CD14-positive monocyte (primary cell): ENCODE measurements around the gene RAI1. TPM values are rescaled to one million over a fixed set of nuclear protein-coding genes. Genes with fewer than 3 reads are reported as not detected.

ENCODE experiments used
- DNase-seq, 3 donors: peaks; one replicate each; pipeline ENCODE4 v3.0.0-alpha.2; 2011 to 2022
- H2AFZ ChIP-seq: 2 replicates; pipeline ENCODE4 v1.6.0; 2012; ENCODE audit warnings: mild to moderate bottlenecking, low read depth, low read length, inconsistent platforms; ENCODE audit not compliant: insufficient read depth, poor library complexity, severe bottlenecking
- H3K27ac ChIP-seq, 2 donors: 1 replicate in 1 of 2; 2 replicates in 1 of 2; pipeline ENCODE4 v1.5.1; 2012 to 2013; ENCODE audit warnings: low read length in 2 of 2, control low read depth in 1 of 2, inconsistent platforms in 1 of 2, low read depth in 1 of 2, mild to moderate bottlenecking in 1 of 2
- H3K27me3 ChIP-seq, 2 donors: one replicate each; pipeline versions ENCODE4 v1.6.0 to v1.6.1; 2011 to 2013; ENCODE audit warnings: low read length in 2 of 2; ENCODE audit not compliant: control insufficient read depth in 2 of 2, insufficient read depth in 2 of 2
- H3K36me3 ChIP-seq, 2 donors: replicated peaks in 1 of 2; 1 replicate in 1 of 2; 2 replicates in 1 of 2; pipeline versions ENCODE4 v1.5.1 to v1.6.1; 2012 to 2013; ENCODE audit warnings: low read length in 2 of 2, control low read depth in 1 of 2, inconsistent platforms in 1 of 2, mild to moderate bottlenecking in 1 of 2; ENCODE audit not compliant: insufficient read depth in 2 of 2, control insufficient read depth in 1 of 2
- H3K4me1 ChIP-seq, 2 donors: 1 replicate in 1 of 2; 2 replicates in 1 of 2; pipeline versions ENCODE4 v1.5.1 to v1.6.1; 2012 to 2013; ENCODE audit warnings: low read length in 2 of 2, control low read depth in 1 of 2, inconsistent platforms in 1 of 2, mild to moderate bottlenecking in 1 of 2, moderate library complexity in 1 of 2; ENCODE audit not compliant: insufficient read depth in 2 of 2, control insufficient read depth in 1 of 2
- H3K4me2 ChIP-seq: replicated peaks from 2 replicates; pipeline ENCODE3; 2012; ENCODE audit warnings: low read length, moderate library complexity, mild to moderate bottlenecking; ENCODE audit not compliant: poor library complexity, severe bottlenecking; ENCODE audit errors: extremely low read depth
- H3K4me3 ChIP-seq, 3 experiments: fragments of 200-600 bp in 1 of 3; sonication (generic) in 1 of 3; replicated peaks in 1 of 3; 1 replicate in 2 of 3; 2 replicates in 1 of 3; pipeline ENCODE4 v1.5.1; 2011 to 2013; ENCODE audit warnings: low read length in 3 of 3, mild to moderate bottlenecking in 3 of 3, control low read depth in 2 of 3, low read depth in 2 of 3, inconsistent platforms in 1 of 3, moderate library complexity in 1 of 3
- H3K79me2 ChIP-seq: 2 replicates; pipeline ENCODE4 v1.6.0; 2012; ENCODE audit warnings: mild to moderate bottlenecking, control low read depth, inconsistent platforms, low read length, moderate library complexity; ENCODE audit not compliant: insufficient read depth
- H3K9ac ChIP-seq: 2 replicates; pipeline ENCODE4 v1.6.0; 2017; ENCODE audit warnings: low read length, mild to moderate bottlenecking; ENCODE audit not compliant: insufficient read depth, poor library complexity, severe bottlenecking
- H3K9me3 ChIP-seq, 2 donors: replicated peaks in 1 of 2; 1 replicate in 1 of 2; 2 replicates in 1 of 2; pipeline versions ENCODE4 v1.5.1 to v1.6.1; 2012 to 2013; ENCODE audit warnings: low read length in 2 of 2, control low read depth in 1 of 2; ENCODE audit not compliant: control insufficient read depth in 1 of 2, insufficient read depth in 1 of 2
- H4K20me1 ChIP-seq: 2 replicates; pipeline ENCODE4 v1.6.0; 2012; ENCODE audit warnings: mild to moderate bottlenecking, low read length, control low read depth, moderate library complexity; ENCODE audit not compliant: insufficient read depth
- H3K27ac Mint-ChIP-seq, 7 donors: one replicate each; pipeline ENCODE4 v1.8.0; 2020; ENCODE audit warnings: mild to moderate bottlenecking in 7 of 7, mixed read lengths in 7 of 7, moderate library complexity in 6 of 7, inconsistent platforms in 2 of 7
- H3K27me3 Mint-ChIP-seq, 3 donors: one replicate each; pipeline ENCODE4 v1.8.0; 2021 to 2022; ENCODE audit warnings: low read depth in 3 of 3, mild to moderate bottlenecking in 3 of 3, mixed read lengths in 3 of 3, moderate library complexity in 3 of 3, inconsistent platforms in 1 of 3
- H3K36me3 Mint-ChIP-seq, 2 donors: one replicate each; pipeline ENCODE4 v1.8.0; 2020; ENCODE audit warnings: mixed read lengths in 2 of 2, inconsistent platforms in 1 of 2, mild to moderate bottlenecking in 1 of 2
- H3K4me1 Mint-ChIP-seq: one replicate; pipeline ENCODE4 v1.8.0; 2020; ENCODE audit warnings: mild to moderate bottlenecking, mixed read lengths
- H3K4me3 Mint-ChIP-seq, 2 donors: one replicate each; pipeline ENCODE4 v1.8.0; 2020; ENCODE audit warnings: mild to moderate bottlenecking in 2 of 2, mixed read lengths in 2 of 2, moderate library complexity in 1 of 2
- H3K9me3 Mint-ChIP-seq, 7 donors: one replicate each; pipeline ENCODE4 v1.8.0; 2020 to 2022; ENCODE audit warnings: mixed read lengths in 7 of 7, mild to moderate bottlenecking in 6 of 7, moderate library complexity in 6 of 7, inconsistent platforms in 2 of 7
- WGBS: methylation state at CpG from one replicate; pipeline ENCODE4 v1.1.5; 2013; ENCODE audit warnings: missing lambda C conversion rate; ENCODE audit not compliant: insufficient coverage; 5-methylcytosine and 5-hydroxymethylcytosine counted together
- intact Hi-C, 2 donors: fragments of 100-400 bp; cut with micrococcal nuclease; formaldehyde crosslinking; loops; one replicate each; pipeline versions ENCODE4 v1.15.0 to v1.15.1; 2023
- polyA plus RNA-seq, 3 donors: library from polyadenylated mRNA; depleted of rRNA in 1 of 3; unstranded in 2 of 3; stranded (reverse) in 1 of 3; fragments of 300-500 nt in 2 of 3; fragments of >200 nt in 1 of 3; fragmentation: Illumina TruSeq in 2 of 3; gene quantifications; 1 replicate in 2 of 3; 2 replicates in 1 of 3; pipeline ENCODE4 v1.2.3, GENCODE V29; 2012 to 2021
- TF ChIP-seq, protein P1 (sequence below): fragments of 200-600 bp; IDR thresholded peaks from one replicate; pipeline ENCODE4 v1.8.0; 2022; ENCODE audit warnings: antibody characterized with exemption, mild to moderate bottlenecking

The RAI1 gene
- polyA plus RNA-seq, 3 donors = 0.89 to 4.4 (median 1.5) TPM

- no peak overlapping the region for H3K27ac ChIP-seq
- Mint-ChIP-seq H3K4me3 (no peak overlapping the region), H3K4me1 (peaks cover 34% of the 10 kb centered on the region), H3K27ac (peak overlapping the region in 1 of 7 donors; percentile 35), H3K36me3 (peaks cover 30 to 34% of the 10 kb centered on the region in 2 donors), H3K27me3 (no peaks in the 10 kb centered on the region), H3K9me3 (no peaks in the 10 kb centered on the region)
- TF ChIP-seq, protein P1, sequence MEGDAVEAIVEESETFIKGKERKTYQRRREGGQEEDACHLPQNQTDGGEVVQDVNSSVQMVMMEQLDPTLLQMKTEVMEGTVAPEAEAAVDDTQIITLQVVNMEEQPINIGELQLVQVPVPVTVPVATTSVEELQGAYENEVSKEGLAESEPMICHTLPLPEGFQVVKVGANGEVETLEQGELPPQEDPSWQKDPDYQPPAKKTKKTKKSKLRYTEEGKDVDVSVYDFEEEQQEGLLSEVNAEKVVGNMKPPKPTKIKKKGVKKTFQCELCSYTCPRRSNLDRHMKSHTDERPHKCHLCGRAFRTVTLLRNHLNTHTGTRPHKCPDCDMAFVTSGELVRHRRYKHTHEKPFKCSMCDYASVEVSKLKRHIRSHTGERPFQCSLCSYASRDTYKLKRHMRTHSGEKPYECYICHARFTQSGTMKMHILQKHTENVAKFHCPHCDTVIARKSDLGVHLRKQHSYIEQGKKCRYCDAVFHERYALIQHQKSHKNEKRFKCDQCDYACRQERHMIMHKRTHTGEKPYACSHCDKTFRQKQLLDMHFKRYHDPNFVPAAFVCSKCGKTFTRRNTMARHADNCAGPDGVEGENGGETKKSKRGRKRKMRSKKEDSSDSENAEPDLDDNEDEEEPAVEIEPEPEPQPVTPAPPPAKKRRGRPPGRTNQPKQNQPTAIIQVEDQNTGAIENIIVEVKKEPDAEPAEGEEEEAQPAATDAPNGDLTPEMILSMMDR = no peak
- no peak overlapping the region for H3K4me2 ChIP-seq
- no peaks in the 10 kb centered on the region for H3K79me2 ChIP-seq
- H2AFZ ChIP-seq = no peak overlapping the region
- 80% methylated on average over 16 of the region's 17 CpGs for WGBS
- H3K4me3 ChIP-seq = no peak overlapping the region
- H3K36me3 ChIP-seq = peaks cover 8 to 19% of the 10 kb centered on the region in 2 donors
- DNase-seq = no peak
- H3K27me3 ChIP-seq = no peaks in the 10 kb centered on the region
- H3K9ac ChIP-seq = no peak overlapping the region
- H4K20me1 ChIP-seq = no peaks in the 10 kb centered on the region
- intact Hi-C loops = no loop called here
- no peaks in the 10 kb centered on the region for H3K9me3 ChIP-seq
- peaks cover 29 to 35% of the 10 kb centered on the region in 2 donors for H3K4me1 ChIP-seq
Measured at GRCh38 chr17:17847118-17847689, 165.9 kb downstream of the RAI1 start.

- intact Hi-C loops = no loop called here
- Histone ChIP-seq H3K27me3 (no peaks in the 10 kb centered on the region), H3K4me1 (peaks cover 29 to 31% of the 10 kb centered on the region in 2 donors), H3K36me3 (peaks cover 8 to 19% of the 10 kb centered on the region in 2 donors), H4K20me1 (no peaks in the 10 kb centered on the region), H2AFZ (no peak overlapping the region), H3K27ac (no peak overlapping the region), H3K79me2 (no peaks in the 10 kb centered on the region), H3K4me3 (no peak overlapping the region), H3K9me3 (no peaks in the 10 kb centered on the region), H3K9ac (no peak overlapping the region), H3K4me2 (no peak overlapping the region)
- Mint-ChIP-seq H3K27me3 (no peaks in the 10 kb centered on the region), H3K27ac (no peak overlapping the region), H3K36me3 (peaks cover 30 to 36% of the 10 kb centered on the region in 2 donors), H3K4me1 (peaks cover 30% of the 10 kb centered on the region), H3K4me3 (no peak overlapping the region), H3K9me3 (no peaks in the 10 kb centered on the region)
- no peak for DNase-seq
- TF ChIP-seq, protein P1 = no peak
- WGBS = no CpG with 5 or more reads among the region's 5 CpGs
Measured at GRCh38 chr17:17847726-17848125, 166.5 kb downstream of the RAI1 start.
